Lower leg skin (tissue), 4 donors: Measurements from ENCODE around the gene BRD1. TPM values are rescaled to one million over a fixed set of nuclear protein-coding genes. Genes with fewer than 3 reads are reported as not detected.
"Not testable (repeated sequence)": the region's sequence is repeated elsewhere in the genome, so short reads cannot be mapped to it uniquely, and the experiment has no call there.

ENCODE experiments used
- DNase-seq, 2 donors: peaks; one replicate each; pipeline ENCODE4 v3.0.0-alpha.2; 2019; ENCODE audit warnings: low spot score in 2 of 2
- H3K4me3 ChIP-seq: fragments of 200-600 bp; sonication (generic); 2 replicates; pipeline ENCODE4 v1.5.1; 2017; ENCODE audit warnings: mild to moderate bottlenecking, low read depth; ENCODE audit not compliant: poor library complexity, severe bottlenecking
- POLR2A ChIP-seq, 2 donors: fragments of 450-650 bp; IDR thresholded peaks; one replicate each; pipeline ENCODE4 v1.6.1; 2016 to 2017; ENCODE audit warnings: antibody characterized with exemption in 2 of 2, mild to moderate bottlenecking in 1 of 2, moderate library complexity in 1 of 2
- WGBS, 2 donors: methylation state at CpG; one replicate each; pipeline ENCODE4 v1.1.5; 2018; 5-methylcytosine and 5-hydroxymethylcytosine counted together
- intact Hi-C: fragments of 100-400 bp; cut with DNase I; formaldehyde crosslinking; loops from one replicate; pipeline ENCODE4 v1.15.0; 2023; ENCODE audit warnings: low total_unique reads
- total RNA-seq, 4 donors: library from RNA; depleted of rRNA; stranded (reverse); fragments of >200 nt; gene quantifications; one replicate each; pipeline ENCODE4 v1.1.0, GENCODE V29; 2016
- TF ChIP-seq, protein P1 (sequence below), 3 donors: fragments of 450-650 bp; IDR thresholded peaks; one replicate each; pipeline ENCODE4 v1.5.1; 2016; ENCODE audit warnings: antibody characterized with exemption in 3 of 3, mild to moderate bottlenecking in 3 of 3, moderate library complexity in 2 of 3

BRD1 gene
- total RNA-seq, 4 donors from 2014 or later: 64.8 to 104 (median 89.8) TPM

DNA sequence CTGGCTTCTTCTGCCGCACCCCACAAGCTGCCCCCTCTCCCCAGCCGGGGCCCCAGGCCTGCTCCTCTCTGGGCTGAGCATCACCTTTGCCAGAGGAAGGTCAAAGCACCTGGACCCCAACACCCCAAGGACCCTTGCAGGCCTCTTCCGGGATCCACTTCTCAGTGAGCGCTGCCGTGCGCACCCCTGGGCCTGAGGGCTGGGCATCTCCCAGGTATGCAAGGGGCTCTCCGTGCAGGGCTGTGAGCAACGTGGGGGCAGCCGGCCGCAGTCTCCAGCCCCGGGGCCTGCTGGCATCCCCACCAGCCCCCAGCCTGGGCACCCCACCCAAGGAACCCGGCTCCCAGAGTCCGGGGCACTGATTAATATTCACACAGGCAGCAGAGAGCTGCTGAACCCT lies 64.0 kb downstream of the BRD1 start:
- peak in 1 of 2 donors; percentile 82 for DNase-seq
- H3K4me3 ChIP-seq: no peak overlapping the region
- intact Hi-C loops: no loop called here
- WGBS, 2 donors: 67 to 80% methylated on average over 11 to 13 of the region's 13 CpGs
- TF ChIP-seq POLR2A (IDR thresholded peaks at IDR 0.05): no peak
- TF ChIP-seq, protein P1, sequence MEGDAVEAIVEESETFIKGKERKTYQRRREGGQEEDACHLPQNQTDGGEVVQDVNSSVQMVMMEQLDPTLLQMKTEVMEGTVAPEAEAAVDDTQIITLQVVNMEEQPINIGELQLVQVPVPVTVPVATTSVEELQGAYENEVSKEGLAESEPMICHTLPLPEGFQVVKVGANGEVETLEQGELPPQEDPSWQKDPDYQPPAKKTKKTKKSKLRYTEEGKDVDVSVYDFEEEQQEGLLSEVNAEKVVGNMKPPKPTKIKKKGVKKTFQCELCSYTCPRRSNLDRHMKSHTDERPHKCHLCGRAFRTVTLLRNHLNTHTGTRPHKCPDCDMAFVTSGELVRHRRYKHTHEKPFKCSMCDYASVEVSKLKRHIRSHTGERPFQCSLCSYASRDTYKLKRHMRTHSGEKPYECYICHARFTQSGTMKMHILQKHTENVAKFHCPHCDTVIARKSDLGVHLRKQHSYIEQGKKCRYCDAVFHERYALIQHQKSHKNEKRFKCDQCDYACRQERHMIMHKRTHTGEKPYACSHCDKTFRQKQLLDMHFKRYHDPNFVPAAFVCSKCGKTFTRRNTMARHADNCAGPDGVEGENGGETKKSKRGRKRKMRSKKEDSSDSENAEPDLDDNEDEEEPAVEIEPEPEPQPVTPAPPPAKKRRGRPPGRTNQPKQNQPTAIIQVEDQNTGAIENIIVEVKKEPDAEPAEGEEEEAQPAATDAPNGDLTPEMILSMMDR (IDR thresholded peaks at IDR 0.05): no peak

DNA sequence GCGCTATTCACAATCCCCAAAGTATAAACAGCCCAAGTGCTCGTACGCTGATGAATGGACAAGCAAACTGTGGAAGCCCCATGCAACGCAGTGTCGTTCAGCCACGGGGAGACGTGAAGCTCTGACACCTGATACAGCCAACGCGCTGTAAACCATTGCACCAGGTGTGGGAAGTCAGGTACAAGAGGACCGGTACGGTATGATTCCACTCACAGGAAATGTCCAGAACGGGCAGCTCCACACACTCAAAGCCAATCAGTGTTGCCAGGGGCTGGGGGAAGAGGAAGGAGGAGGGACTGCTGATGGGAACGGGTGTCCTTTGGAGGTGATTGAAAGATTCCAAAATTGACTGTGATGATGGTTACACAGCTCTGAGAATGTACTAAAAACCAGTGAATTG lies 64.5 kb downstream of the BRD1 start:
- peak in 1 of 2 donors; percentile 43 for DNase-seq
- 86 to 89% methylated on average over 13 of the region's 13 CpGs for WGBS, 2 donors
- TF ChIP-seq, protein P1 (IDR thresholded peaks at IDR 0.05): no peak
- TF ChIP-seq POLR2A (IDR thresholded peaks at IDR 0.05): no peak
- intact Hi-C loops: no loop called here
- H3K4me3 ChIP-seq: no peak overlapping the region

DNA sequence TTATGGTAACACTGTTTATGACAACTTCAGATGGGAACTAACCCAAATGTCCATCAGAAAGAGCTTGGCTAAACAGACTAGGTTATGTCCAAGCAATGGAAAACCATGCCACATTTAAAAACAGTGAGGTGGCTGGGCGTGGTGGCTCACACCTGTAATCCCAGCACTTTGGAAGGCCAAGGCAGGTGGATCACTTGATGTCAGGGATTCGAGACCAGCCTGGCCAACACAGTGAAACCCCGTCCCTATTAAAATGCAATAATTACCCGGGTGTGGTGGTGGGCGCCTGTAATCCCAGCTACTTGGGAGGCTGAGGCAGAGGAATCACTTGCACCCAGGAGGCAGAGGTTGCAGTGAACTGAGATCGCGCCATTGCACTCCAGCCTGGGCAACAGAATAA lies 65.1 kb downstream of the BRD1 start:
- DNase-seq: peak in 1 of 2 donors; percentile 56
- 96 to 98% methylated on average over 7 of the region's 7 CpGs for WGBS, 2 donors

DNA sequence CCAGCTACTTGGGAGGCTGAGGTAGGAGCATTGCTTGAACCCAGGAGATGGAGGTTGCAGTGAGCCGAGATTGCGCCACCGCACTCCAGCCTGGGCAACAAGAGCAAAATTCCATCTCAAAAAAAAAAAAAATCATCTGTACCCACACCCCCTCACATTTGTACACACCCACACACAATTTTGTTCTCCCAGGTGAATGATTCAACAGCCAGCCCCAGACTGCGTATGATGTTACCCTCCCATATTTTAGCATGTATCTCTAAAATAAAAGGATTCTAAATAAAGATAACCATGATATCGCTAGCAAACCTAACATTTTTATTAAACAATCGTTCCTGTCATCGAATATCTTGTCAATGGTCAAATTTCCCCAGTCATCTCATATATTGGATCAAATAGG lies 65.8 kb downstream of the BRD1 start:
- intact Hi-C loops: no loop called here
- TF ChIP-seq POLR2A (IDR thresholded peaks at IDR 0.05): no peak
- TF ChIP-seq, protein P1 (IDR thresholded peaks at IDR 0.05): no peak
- 95% methylated on average over 7 of the region's 7 CpGs for WGBS, 2 donors
- DNase-seq: peak in 1 of 2 donors; percentile 3
- no peak overlapping the region for H3K4me3 ChIP-seq

More for the DNA sequence above, 65.1 kb downstream of the BRD1 start:
- H3K4me3 ChIP-seq, intact Hi-C loops: not testable (repeated sequence)

DNA sequence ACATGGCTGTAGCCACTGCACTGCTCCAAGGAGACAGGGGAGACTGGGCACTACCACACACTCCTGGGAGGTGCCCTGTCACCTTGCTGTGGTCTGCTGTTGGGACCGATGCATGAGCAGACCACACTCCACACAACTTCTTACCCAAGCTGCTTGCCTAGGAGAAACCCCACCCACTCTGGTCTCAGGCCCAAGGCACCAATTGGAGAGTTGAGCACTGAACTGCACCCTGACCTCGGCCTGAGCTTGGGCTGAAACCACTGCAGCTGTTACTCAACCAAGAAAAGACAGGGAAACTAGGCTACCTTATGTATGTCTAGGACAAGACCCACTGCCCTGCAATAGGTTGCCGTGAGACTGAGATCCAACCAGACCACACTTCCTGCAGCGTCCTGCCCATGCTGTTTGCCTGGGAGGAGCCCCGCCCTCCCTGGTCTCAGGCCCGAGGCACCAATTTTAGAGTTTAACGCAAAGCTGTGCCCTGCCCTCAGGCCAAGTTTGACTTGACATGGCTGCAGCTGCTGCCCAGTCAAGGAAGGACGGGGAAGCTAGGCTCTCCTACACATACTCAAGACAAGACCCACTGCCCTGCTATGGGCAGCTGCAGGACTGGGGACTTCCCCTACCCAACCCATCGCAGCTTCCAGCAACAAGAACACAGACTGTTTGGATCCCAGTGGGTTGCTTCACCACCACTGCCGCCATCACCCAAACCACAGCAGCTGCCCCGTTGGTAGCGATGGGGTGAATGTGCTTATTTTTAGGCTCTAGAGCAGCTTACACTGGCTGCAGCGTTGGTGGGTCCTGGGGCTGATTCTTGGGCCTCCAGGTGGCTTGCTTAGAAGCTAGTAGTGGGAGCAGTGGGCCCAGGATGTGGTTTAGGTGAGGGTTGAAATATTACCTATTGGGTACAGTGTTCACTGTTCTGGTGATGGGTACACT lies 66.8 kb downstream of the BRD1 start:
- TF ChIP-seq, protein P1 (IDR thresholded peaks at IDR 0.05): no peak
- no peak for TF ChIP-seq POLR2A (IDR thresholded peaks at IDR 0.05)
- WGBS, 2 donors: 68 to 78% methylated on average over 13 of the region's 13 CpGs
- intact Hi-C loops: no loop called here
- peak in 1 of 2 donors; percentile 66 for DNase-seq
- H3K4me3 ChIP-seq: no peak overlapping the region

DNA sequence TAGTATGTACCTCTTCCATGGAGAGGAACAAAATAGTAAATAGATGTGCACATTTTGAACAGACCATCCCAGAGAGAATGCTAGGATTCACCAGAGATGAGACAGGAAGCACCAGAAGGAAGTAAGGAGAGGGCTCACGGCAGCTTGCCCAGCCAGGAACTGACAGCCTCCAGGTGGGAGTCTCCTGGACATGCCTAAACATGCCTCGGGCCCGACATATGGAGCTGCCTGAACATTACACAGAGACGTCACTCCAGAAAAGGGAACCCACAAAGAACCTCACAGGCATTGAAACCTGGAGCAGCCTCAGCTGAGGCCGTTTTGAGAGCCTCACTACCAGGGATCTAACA lies 67.4 kb downstream of the BRD1 start:
- intact Hi-C loops: no loop called here
- 31 to 49% methylated on average over 5 of the region's 5 CpGs for WGBS, 2 donors

More for the DNA sequence above, 67.4 kb downstream of the BRD1 start:
- TF ChIP-seq, protein P1 (IDR thresholded peaks at IDR 0.05): no peak
- no peak for TF ChIP-seq POLR2A (IDR thresholded peaks at IDR 0.05)
- no peak for DNase-seq
- H3K4me3 ChIP-seq: no peak overlapping the region
